Activated CD8-positive, alpha-beta memory T cell treated with anti-CD3 and anti-CD28 coated beads for 36 hours (primary cell): Measurements from ENCODE around the gene LNPK. TPM values are rescaled to one million over a fixed set of nuclear protein-coding genes. Genes with fewer than 3 reads are reported as not detected.

Source experiments
- total RNA-seq, 2 experiments: library from RNA; stranded (reverse); gene quantifications; one replicate each; pipeline ENCODE4 v1.2.3, GENCODE V29; 2021

The LNPK gene
- total RNA-seq, 2 experiments from 2014 or later: 38.3 to 42.9 TPM

Other genes starting within 250 kb of the LNPK start
- not detected for gene EVX2, start 81.7 kb upstream of the LNPK start, total RNA-seq
- not detected for gene HOXD13, start 90.5 kb upstream of the LNPK start, total RNA-seq
- not detected for gene HOXD12, start 97.5 kb upstream of the LNPK start, total RNA-seq
- not detected for gene HOXD11, start 105.0 kb upstream of the LNPK start, total RNA-seq
- gene HOXD10, start 114.5 kb upstream of the LNPK start, total RNA-seq: not detected
- not detected for gene HOXD9, start 120.5 kb upstream of the LNPK start, total RNA-seq
- not detected for gene HOXD8, start 127.4 kb upstream of the LNPK start, total RNA-seq
- gene HOXD4, start 149.3 kb upstream of the LNPK start, total RNA-seq: not detected
- gene HOXD3, start 155.0 kb upstream of the LNPK start, total RNA-seq: not detected
- gene HOXD1, start 186.4 kb upstream of the LNPK start, total RNA-seq: not detected